GM06990 (cell line): ENCODE results near the gene GPR108.

Experiments used
- DNase-seq: peaks from one replicate; pipeline ENCODE4 v3.0.0-alpha.2; 2011; ENCODE audit not compliant: insufficient read length; ENCODE audit errors: extremely low read depth
- H3K27me3 ChIP-seq: replicated peaks from 2 replicates; pipeline ENCODE4 v1.6.0; 2011; ENCODE audit warnings: low read length; ENCODE audit not compliant: control insufficient read depth, insufficient read depth
- H3K36me3 ChIP-seq: 2 replicates; pipeline ENCODE4 v1.5.1; 2011; ENCODE audit warnings: low read length; ENCODE audit not compliant: control insufficient read depth, insufficient read depth
- H3K4me3 ChIP-seq: replicated peaks from 2 replicates; pipeline ENCODE4 v1.5.1; 2011; ENCODE audit warnings: low read depth, mild to moderate bottlenecking, control low read depth, low read length
- TF ChIP-seq, protein P1 (sequence below): IDR thresholded peaks from 2 replicates; pipeline ENCODE4 v1.5.1; 2011; ENCODE audit warnings: low read length, control low read depth, mild to moderate bottlenecking, inconsistent platforms; ENCODE audit not compliant: insufficient read depth, poor library complexity, severe bottlenecking

The GPR108 gene

DNA sequence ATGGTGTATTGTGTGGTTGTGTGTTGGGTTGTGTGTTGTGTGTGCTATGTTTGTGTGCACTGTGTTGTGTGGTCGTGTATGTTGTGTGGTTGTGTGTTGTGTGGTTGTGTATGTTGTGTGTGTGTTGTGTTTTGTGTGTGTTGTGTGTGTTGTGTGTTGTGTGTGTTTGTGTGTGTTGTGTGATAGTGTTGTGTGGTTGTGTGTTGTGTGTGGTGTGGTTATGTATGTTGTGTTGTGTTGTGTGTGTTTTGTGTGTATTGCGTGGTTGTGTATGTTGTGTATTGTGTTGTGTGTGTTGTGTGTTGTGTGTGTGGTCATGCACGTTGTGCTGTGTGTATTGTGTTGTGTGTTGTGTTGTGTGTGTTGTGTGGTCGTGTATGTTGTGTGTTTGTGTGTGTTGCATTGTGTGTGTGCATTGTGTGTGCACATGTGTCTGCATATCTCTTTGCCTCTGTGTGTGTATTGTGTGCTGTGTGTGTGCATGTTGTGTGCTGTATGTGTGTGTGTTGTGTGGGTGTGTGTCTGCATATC lies 19.9 kb downstream of the GPR108 start:
- Histone ChIP-seq H3K4me3 (no peak overlapping the region), H3K27me3 (no peaks in the 10 kb centered on the region), H3K36me3 (no peaks in the 10 kb centered on the region)
- TF ChIP-seq, protein P1, sequence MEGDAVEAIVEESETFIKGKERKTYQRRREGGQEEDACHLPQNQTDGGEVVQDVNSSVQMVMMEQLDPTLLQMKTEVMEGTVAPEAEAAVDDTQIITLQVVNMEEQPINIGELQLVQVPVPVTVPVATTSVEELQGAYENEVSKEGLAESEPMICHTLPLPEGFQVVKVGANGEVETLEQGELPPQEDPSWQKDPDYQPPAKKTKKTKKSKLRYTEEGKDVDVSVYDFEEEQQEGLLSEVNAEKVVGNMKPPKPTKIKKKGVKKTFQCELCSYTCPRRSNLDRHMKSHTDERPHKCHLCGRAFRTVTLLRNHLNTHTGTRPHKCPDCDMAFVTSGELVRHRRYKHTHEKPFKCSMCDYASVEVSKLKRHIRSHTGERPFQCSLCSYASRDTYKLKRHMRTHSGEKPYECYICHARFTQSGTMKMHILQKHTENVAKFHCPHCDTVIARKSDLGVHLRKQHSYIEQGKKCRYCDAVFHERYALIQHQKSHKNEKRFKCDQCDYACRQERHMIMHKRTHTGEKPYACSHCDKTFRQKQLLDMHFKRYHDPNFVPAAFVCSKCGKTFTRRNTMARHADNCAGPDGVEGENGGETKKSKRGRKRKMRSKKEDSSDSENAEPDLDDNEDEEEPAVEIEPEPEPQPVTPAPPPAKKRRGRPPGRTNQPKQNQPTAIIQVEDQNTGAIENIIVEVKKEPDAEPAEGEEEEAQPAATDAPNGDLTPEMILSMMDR = no peak
- DNase-seq = no peak

DNA sequence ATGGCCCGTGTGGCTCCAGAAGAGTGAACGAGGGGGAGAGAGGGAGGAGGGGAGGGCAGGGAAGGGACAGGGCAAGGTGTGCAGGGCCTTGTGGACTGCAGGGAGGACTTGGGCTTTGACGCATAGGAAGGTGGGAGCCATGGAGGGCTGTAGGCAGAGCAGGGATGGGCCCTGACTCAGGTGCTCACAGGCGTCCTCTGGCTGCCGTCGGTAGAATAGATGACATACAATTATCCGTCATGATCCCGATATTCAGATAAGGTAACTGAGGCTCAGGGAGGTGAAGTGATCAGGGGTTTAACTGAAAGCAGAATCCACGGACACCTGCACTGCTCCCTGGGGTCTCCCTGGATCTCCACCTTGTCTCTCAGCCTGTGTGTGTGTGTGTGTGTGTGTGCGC lies 20.3 kb downstream of the GPR108 start:
- no peaks in the 10 kb centered on the region for H3K36me3 ChIP-seq

DNA sequence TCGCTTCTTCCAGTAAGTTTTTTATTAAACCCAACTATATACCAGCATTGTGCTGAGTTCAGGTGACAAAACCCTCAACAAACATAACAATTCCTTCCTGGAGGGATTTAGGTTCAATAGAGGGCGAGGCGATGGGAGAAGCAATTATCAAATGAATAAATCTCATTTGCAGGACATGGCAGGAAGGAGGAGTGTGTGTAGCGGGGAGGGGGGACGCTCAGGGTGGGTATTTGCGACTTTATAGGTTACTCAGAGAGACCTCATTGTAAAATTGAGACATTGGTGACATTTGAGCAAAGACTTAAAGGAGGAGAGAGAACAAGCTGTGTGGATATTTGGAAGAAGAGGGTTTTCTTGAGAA lies 20.8 kb downstream of the GPR108 start:
- H3K4me3 ChIP-seq = no peak overlapping the region
- H3K36me3 ChIP-seq = no peaks in the 10 kb centered on the region
- TF ChIP-seq, protein P1 = no peak
- DNase-seq = no peak
- H3K27me3 ChIP-seq = no peaks in the 10 kb centered on the region

More for the DNA sequence above, 20.3 kb downstream of the GPR108 start:
- Histone ChIP-seq H3K27me3 (no peaks in the 10 kb centered on the region), H3K4me3 (no peak overlapping the region)
- no peak for DNase-seq
- TF ChIP-seq, protein P1 = no peak

DNA sequence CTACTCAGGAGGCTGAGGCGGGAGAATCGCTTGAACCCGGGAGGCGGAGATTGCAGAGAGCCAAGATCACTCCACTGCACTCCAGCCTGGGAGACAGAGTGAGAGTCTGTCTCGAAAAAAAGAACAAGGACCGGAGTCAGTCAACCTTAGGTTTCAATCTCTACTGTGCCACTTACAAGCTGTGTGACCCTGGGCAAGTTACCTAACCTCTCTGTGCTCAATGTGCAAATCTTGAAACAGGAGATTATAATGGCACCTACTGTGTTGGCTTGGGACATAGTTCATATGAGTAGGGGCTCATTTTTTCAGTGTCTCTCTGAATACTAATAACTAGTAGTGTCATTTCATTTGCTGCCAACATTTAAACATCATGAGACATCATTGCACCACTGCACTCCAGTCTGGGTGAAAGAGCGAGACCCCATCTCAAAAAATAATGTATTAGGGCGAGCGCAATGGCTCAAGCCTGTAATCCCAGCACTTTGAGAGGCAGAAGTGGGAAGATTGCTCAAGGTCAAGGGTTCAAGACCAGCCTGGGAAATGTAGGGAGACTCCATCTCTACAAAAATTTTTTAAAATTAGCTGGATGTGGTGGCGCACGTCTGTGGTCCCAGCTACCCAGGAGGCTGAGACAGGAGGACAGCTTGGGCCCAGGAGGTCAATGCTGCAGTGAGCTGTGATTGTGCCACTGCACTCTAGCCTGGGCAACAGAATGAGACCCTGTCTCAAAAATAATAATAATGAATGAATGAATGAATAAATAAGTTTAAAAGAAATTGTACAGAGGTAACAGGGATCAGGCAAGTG lies 22.4 kb downstream of the GPR108 start:
- DNase-seq = no peak
- H3K36me3 ChIP-seq = no peaks in the 10 kb centered on the region
- TF ChIP-seq, protein P1 = no peak
- no peak overlapping the region for H3K4me3 ChIP-seq
- peaks cover 1% of the 10 kb centered on the region for H3K27me3 ChIP-seq

DNA sequence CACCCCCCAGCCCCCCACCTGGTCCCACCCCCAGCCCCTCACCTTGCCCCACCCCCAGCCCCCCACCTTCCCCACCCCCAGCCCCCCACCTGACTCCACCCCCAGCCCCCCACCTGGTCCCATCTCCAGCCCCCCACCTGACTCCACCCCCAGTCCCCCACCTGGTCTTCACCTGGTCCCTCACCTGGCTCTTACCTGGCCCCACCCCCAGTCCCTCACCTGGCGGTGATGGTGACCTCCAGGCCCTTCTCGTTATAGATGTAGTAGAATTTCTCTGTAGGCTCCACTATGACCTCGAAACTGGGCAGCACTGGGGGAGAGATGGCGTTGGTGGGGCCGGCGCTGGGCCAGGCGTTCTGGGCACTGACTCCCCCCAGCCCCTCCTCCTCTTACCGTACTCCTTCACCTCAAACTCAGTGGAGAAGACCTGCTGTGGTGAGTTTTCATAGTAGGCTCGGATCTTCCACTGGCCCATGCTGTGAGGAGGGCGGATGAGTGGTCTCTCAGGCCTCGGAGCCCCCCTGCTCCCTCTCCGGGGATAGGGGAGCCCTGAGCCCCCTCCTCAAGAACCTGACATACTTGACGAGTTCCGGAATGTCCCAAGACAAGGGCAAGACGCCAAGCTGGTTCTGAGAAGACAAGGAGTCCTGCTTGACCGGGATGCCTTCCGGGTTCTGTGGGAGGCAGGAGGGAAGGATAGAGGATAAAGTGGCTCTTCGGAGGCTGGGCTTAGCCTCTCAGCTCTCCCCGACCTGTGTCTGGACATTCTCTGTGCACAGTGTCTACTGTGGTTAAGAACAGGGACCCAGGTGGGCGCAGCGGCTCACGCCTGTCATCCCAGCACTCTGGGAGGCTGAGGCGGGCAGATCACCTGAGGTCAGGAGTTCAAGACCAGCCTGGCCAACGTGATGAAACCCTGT lies 23.3 kb downstream of the GPR108 start:
- no peak for DNase-seq
- TF ChIP-seq, protein P1 = no peak
- H3K4me3 ChIP-seq = no peak overlapping the region

More for the DNA sequence above, 23.3 kb downstream of the GPR108 start:
- Histone ChIP-seq H3K36me3 (no peaks in the 10 kb centered on the region), H3K27me3 (peaks cover 1% of the 10 kb centered on the region)
